Measurements from ENCODE around the gene ANKRD42.
"Not testable (repeated sequence)": the region's sequence is repeated elsewhere in the genome, so short reads cannot be mapped to it uniquely, and the experiment has no call there.

The ANKRD42 gene

GRCh38 chr11:83174008-83174407 is 19.5 kb upstream of the ANKRD42 start:
- DNase-seq: no peak

- no peak for DNase-seq
Observed at GRCh38 chr11:83175815-83176214, 17.7 kb upstream of the ANKRD42 start.

- no peak for DNase-seq
Observed at GRCh38 chr11:83181815-83182214, 11.7 kb upstream of the ANKRD42 start.

GRCh38 chr11:83185767-83186166 is 7.7 kb upstream of the ANKRD42 start:
- no peak for DNase-seq

GRCh38 chr11:83187465-83187864 is 6.0 kb upstream of the ANKRD42 start:
- no peak for DNase-seq

GRCh38 chr11:83191491-83191890 is 2.0 kb upstream of the ANKRD42 start:
- no peak for DNase-seq

GRCh38 chr11:83191986-83192385 is 1.5 kb upstream of the ANKRD42 start:
- no peak for DNase-seq

- DNase-seq: no peak
Observed at GRCh38 chr11:83192606-83193245, 786 bp upstream of the ANKRD42 start.

- peak; percentile 85 for DNase-seq
Observed at GRCh38 chr11:83194281-83195142, 1.0 kb downstream of the ANKRD42 start.

- DNase-seq: no peak
Observed at GRCh38 chr11:83195143-83195466, 1.6 kb downstream of the ANKRD42 start.

- DNase-seq: no peak
Observed at GRCh38 chr11:83195649-83196048, 2.1 kb downstream of the ANKRD42 start.

- no peak for DNase-seq
Observed at GRCh38 chr11:83200035-83200434, 6.5 kb downstream of the ANKRD42 start.

- no peak for DNase-seq
Observed at GRCh38 chr11:83205608-83206185, 12.2 kb downstream of the ANKRD42 start.

- DNase-seq: no peak
Observed at GRCh38 chr11:83206221-83206620, 12.7 kb downstream of the ANKRD42 start.

GRCh38 chr11:83206771-83207382 is 13.4 kb downstream of the ANKRD42 start:
- DNase-seq: not testable (repeated sequence)

GRCh38 chr11:83219095-83219494 is 25.6 kb downstream of the ANKRD42 start:
- no peak for DNase-seq

- DNase-seq: no peak
Observed at GRCh38 chr11:83220260-83220659, 26.7 kb downstream of the ANKRD42 start.

GRCh38 chr11:83221694-83222093 is 28.2 kb downstream of the ANKRD42 start:
- no peak for DNase-seq

- no peak for DNase-seq
Observed at GRCh38 chr11:83222499-83222898, 29.0 kb downstream of the ANKRD42 start.

- DNase-seq: no peak
Observed at GRCh38 chr11:83223457-83223856, 29.9 kb downstream of the ANKRD42 start.

GRCh38 chr11:83235825-83236224 is 42.3 kb downstream of the ANKRD42 start:
- no peak for DNase-seq

GRCh38 chr11:83238111-83238510 is 44.6 kb downstream of the ANKRD42 start:
- DNase-seq: no peak

GRCh38 chr11:83241291-83241946 is 47.9 kb downstream of the ANKRD42 start:
- no peak for DNase-seq
